ENCODE measurements around the gene FXN.
"Not testable (repeated sequence)": the region's sequence is repeated elsewhere in the genome, so short reads cannot be mapped to it uniquely, and the experiment has no call there.

The FXN gene

DNA sequence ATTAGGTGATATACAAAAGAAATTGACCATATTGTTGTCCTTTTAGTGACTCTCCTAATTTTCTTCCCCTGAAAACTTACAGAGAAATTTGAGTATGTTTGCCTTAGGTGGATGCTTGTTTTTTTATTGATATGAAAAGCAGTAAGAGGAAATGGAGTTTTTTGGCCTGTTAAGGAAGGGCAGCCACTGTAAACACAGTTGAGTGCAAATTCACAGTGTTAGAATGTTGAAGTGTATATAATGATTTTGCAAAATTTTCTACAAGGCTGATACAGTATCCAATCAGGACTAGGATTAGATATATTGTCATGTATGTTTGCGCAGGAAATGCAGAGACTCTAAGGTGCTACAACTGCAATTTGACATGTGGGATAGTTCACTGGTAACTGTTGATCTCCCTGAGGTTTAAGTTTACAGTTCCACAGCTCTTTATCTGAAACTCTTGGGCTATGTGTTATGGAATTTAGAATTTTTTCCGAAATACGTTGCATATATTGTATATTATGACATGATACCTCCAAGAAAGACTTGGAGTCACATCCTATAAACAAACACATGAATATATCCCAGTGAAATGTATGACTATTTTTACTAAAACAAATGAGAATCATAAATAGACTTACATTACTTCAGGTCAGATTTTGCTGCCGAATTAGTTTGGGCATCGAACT lies 62.5 kb downstream of the FXN start:
- ATAC-seq: no peak

DNA sequence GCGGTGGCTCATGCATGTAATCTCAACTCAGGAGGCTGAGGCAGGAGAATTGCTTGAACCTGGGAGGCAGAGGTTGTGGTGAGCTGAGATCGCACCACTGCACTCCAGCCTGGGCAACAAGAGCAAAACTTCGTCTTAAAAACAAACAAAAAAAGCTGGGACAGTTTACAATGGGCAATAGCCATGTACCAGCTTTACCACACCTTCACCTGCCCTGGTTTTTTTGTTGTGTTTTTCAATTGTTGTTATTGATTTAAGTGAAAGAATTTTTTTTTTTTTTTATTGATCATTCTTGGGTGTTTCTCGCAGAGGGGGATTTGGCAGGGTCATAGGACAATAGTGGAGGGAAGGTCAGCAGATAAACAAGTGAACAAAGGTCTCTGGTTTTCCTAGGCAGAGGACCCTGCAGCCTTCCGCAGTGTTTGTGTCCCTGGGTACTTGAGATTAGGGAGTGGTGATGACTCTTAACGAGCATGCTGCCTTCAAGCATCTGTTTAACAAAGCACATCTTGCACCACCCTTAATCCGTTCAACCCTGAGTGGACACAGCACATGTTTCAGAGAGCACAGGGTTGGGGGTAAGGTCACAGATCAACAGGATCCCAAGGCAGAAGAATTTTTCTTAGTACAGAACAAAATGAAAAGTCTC lies 67.9 kb downstream of the FXN start:
- ATAC-seq: not testable (repeated sequence)

More for the DNA sequence above, 62.5 kb downstream of the FXN start:
- TF ChIP-seq CSDC2 (CRISPR knock-in tag; IDR thresholded peaks at IDR 0.05) (no peak), OSR1 (CRISPR knock-in tag; IDR thresholded peaks at IDR 0.05) (no peak), BACH2 (CRISPR knock-in tag; IDR thresholded peaks at IDR 0.05; ENCODE audit: borderline replicate concordance) (no peak), GLIS3 (CRISPR knock-in tag; IDR thresholded peaks at IDR 0.05) (no peak)
- TF ChIP-seq, protein P1, sequence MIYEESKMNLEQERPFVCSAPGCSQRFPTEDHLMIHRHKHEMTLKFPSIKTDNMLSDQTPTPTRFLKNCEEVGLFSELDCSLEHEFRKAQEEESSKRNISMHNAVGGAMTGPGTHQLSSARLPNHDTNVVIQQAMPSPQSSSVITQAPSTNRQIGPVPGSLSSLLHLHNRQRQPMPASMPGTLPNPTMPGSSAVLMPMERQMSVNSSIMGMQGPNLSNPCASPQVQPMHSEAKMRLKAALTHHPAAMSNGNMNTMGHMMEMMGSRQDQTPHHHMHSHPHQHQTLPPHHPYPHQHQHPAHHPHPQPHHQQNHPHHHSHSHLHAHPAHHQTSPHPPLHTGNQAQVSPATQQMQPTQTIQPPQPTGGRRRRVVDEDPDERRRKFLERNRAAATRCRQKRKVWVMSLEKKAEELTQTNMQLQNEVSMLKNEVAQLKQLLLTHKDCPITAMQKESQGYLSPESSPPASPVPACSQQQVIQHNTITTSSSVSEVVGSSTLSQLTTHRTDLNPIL (CRISPR knock-in tag; IDR thresholded peaks at IDR 0.05; ENCODE audit: low read depth): no peak
- TF ChIP-seq, protein P2, sequence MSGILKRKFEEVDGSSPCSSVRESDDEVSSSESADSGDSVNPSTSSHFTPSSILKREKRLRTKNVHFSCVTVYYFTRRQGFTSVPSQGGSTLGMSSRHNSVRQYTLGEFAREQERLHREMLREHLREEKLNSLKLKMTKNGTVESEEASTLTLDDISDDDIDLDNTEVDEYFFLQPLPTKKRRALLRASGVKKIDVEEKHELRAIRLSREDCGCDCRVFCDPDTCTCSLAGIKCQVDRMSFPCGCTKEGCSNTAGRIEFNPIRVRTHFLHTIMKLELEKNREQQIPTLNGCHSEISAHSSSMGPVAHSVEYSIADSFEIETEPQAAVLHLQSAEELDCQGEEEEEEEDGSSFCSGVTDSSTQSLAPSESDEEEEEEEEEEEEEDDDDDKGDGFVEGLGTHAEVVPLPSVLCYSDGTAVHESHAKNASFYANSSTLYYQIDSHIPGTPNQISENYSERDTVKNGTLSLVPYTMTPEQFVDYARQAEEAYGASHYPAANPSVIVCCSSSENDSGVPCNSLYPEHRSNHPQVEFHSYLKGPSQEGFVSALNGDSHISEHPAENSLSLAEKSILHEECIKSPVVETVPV (CRISPR knock-in tag; IDR thresholded peaks at IDR 0.05): no peak
- TF ChIP-seq, protein P3, sequence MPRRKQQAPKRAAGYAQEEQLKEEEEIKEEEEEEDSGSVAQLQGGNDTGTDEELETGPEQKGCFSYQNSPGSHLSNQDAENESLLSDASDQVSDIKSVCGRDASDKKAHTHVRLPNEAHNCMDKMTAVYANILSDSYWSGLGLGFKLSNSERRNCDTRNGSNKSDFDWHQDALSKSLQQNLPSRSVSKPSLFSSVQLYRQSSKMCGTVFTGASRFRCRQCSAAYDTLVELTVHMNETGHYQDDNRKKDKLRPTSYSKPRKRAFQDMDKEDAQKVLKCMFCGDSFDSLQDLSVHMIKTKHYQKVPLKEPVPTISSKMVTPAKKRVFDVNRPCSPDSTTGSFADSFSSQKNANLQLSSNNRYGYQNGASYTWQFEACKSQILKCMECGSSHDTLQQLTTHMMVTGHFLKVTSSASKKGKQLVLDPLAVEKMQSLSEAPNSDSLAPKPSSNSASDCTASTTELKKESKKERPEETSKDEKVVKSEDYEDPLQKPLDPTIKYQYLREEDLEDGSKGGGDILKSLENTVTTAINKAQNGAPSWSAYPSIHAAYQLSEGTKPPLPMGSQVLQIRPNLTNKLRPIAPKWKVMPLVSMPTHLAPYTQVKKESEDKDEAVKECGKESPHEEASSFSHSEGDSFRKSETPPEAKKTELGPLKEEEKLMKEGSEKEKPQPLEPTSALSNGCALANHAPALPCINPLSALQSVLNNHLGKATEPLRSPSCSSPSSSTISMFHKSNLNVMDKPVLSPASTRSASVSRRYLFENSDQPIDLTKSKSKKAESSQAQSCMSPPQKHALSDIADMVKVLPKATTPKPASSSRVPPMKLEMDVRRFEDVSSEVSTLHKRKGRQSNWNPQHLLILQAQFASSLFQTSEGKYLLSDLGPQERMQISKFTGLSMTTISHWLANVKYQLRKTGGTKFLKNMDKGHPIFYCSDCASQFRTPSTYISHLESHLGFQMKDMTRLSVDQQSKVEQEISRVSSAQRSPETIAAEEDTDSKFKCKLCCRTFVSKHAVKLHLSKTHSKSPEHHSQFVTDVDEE (CRISPR knock-in tag; IDR thresholded peaks at IDR 0.05): no peak

DNA sequence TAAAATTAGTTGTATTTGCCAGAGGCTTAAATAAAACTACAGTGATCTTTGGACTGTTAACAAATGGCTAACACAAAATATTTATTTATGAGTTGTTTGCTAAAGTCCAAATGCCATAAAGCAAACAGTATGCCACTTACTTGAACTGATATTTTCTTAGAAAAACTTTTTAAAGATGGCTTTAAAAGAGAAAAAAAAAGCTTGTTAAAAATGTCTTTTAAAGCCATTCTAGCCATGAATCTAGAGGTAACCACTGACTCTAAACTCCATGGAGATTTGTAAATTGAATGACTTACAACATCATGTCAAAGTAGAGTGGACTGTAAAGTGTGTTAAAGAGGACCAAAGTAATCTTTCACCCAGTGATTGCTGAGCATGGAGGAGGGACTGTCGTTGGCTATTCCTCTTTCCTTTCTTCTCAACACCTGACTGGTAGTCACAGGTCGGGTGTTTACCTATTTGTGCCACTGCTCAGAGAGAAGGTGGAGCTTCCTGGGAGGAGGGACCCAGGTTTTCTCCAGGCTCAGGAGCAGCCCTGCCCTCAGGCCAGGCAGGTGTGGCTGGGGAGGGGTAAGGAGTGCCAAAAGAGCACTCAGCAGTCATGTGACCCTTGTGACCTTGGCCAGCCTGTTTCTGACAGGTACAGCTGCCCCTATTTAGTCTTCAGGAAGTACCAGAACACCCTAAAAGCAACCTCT lies 69.4 kb downstream of the FXN start:
- TF ChIP-seq RARB (CRISPR knock-in tag; IDR thresholded peaks at IDR 0.05): no peak
- no peak for TF ChIP-seq ESRRG (CRISPR knock-in tag; IDR thresholded peaks at IDR 0.05)
- no peak for TF ChIP-seq ZNF565 (CRISPR knock-in tag; conservative IDR thresholded peaks at IDR 0.05; ENCODE audit: low read depth)
- TF ChIP-seq TCF4 (CRISPR knock-in tag; IDR thresholded peaks at IDR 0.05; ENCODE audit: borderline replicate concordance): no peak
- TF ChIP-seq, protein P4, sequence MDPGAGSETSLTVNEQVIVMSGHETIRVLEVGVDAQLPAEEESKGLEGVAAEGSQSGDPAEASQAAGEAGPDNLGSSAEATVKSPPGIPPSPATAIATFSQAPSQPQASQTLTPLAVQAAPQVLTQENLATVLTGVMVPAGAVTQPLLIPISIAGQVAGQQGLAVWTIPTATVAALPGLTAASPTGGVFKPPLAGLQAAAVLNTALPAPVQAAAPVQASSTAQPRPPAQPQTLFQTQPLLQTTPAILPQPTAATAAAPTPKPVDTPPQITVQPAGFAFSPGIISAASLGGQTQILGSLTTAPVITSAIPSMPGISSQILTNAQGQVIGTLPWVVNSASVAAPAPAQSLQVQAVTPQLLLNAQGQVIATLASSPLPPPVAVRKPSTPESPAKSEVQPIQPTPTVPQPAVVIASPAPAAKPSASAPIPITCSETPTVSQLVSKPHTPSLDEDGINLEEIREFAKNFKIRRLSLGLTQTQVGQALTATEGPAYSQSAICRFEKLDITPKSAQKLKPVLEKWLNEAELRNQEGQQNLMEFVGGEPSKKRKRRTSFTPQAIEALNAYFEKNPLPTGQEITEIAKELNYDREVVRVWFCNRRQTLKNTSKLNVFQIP (CRISPR knock-in tag; IDR thresholded peaks at IDR 0.05; ENCODE audit: borderline replicate concordance, low read depth): no peak
- no peak for TF ChIP-seq ZC3H10 (CRISPR knock-in tag; IDR thresholded peaks at IDR 0.05)
- TF ChIP-seq GLIS3 (CRISPR knock-in tag; IDR thresholded peaks at IDR 0.05): no peak
- no peak for TF ChIP-seq ZFP30 (CRISPR knock-in tag; IDR thresholded peaks at IDR 0.05)
- TF ChIP-seq ZFP3 (CRISPR knock-in tag; IDR thresholded peaks at IDR 0.05): no peak
- no peak for TF ChIP-seq OSR1 (CRISPR knock-in tag; IDR thresholded peaks at IDR 0.05)
- TF ChIP-seq CSDC2 (CRISPR knock-in tag; IDR thresholded peaks at IDR 0.05): no peak
- TF ChIP-seq, protein P2 (CRISPR knock-in tag; IDR thresholded peaks at IDR 0.05): no peak
- no peak for TF ChIP-seq PPARA (CRISPR knock-in tag; IDR thresholded peaks at IDR 0.05; ENCODE audit: borderline replicate concordance)
- no peak for TF ChIP-seq BACH2 (CRISPR knock-in tag; IDR thresholded peaks at IDR 0.05; ENCODE audit: borderline replicate concordance)
- no peak for TF ChIP-seq ZNF70 (CRISPR knock-in tag; IDR thresholded peaks at IDR 0.05)
- TF ChIP-seq, protein P1 (CRISPR knock-in tag; IDR thresholded peaks at IDR 0.05; ENCODE audit: low read depth): no peak
- TF ChIP-seq, protein P5, sequence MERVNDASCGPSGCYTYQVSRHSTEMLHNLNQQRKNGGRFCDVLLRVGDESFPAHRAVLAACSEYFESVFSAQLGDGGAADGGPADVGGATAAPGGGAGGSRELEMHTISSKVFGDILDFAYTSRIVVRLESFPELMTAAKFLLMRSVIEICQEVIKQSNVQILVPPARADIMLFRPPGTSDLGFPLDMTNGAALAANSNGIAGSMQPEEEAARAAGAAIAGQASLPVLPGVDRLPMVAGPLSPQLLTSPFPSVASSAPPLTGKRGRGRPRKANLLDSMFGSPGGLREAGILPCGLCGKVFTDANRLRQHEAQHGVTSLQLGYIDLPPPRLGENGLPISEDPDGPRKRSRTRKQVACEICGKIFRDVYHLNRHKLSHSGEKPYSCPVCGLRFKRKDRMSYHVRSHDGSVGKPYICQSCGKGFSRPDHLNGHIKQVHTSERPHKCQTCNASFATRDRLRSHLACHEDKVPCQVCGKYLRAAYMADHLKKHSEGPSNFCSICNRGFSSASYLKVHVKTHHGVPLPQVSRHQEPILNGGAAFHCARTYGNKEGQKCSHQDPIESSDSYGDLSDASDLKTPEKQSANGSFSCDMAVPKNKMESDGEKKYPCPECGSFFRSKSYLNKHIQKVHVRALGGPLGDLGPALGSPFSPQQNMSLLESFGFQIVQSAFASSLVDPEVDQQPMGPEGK (CRISPR knock-in tag; IDR thresholded peaks at IDR 0.05; ENCODE audit: borderline replicate concordance): no peak
- TF ChIP-seq SNAI2 (CRISPR knock-in tag; IDR thresholded peaks at IDR 0.05): no peak
- TF ChIP-seq ZNF8 (CRISPR knock-in tag; IDR thresholded peaks at IDR 0.05): no peak
- no peak for ATAC-seq

Measured in SK-N-SH treated with all-trans-retinoic acid at 6 μM for 48 hours (cell line).